ENCODE measurements around the gene GASK1A. TPM values are rescaled to one million over a fixed set of nuclear protein-coding genes. Genes with fewer than 3 reads are reported as not detected.
"Not testable (repeated sequence)": the region's sequence is repeated elsewhere in the genome, so short reads cannot be mapped to it uniquely, and the experiment has no call there.

Gene GASK1A
- total and polyA plus RNA-seq, 11 donors: 0.19 to 2.5 (median 0.51) TPM

DNA sequence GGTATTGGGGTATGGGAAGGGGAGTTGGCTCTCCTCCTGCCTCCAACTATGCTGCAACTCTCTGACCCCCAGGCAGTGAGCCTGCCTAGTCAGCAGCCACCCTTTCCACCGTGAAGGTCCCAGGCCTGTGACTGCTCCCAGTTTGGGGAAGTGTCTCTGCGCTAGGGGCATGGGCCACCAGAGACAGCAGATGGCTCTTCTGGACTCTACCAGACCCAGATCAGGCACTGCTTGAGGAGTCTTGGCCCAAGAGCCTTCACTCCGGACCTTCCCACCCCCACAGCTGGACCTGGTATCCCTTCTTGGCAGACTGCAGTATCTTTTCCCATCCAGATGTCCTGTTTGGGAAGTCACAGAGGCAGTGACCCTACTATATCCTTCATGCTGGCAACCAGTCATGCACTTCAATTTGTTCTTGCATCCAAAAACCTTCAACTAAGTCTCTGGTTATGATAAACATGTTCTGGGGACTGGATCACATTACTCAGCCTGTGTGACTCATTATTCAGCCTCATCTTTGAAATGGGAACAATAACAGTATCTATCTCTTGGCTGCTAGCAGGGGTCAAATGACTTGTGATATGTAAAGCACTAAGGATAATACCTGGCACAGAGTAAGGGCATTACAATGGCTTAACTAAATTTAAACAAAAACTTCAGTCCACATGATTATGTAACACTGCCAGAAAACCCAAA is 64.1 kb downstream of the GASK1A start:
- H3K4me1 ChIP-seq: peaks cover 0 to 6% (median 0%) of the 10 kb centered on the region in 12 donors
- H3K27ac ChIP-seq: no peak overlapping the region
- H3K9me3 ChIP-seq: peaks cover 0 to 30% (median 11%) of the 10 kb centered on the region in 12 donors
- no peak overlapping the region for H3K4me3 ChIP-seq
- no peaks in the 10 kb centered on the region for H3K36me3 ChIP-seq
- no peak for TF ChIP-seq CTCF (IDR thresholded peaks at IDR 0.05)
- TF ChIP-seq POLR2A (IDR thresholded peaks at IDR 0.05): no peak
- H3K27me3 ChIP-seq: no peaks in the 10 kb centered on the region
- intact Hi-C loops (cut with DNase I): no loop called here
- WGBS, 4 donors: 78 to 88% (median 82%) methylated on average over 1 to 3 of the region's 3 CpGs
- DNase-seq (peak in 1 of 5 donors; percentile 42), ATAC-seq (peak in 2 of 4 donors; percentile 26 to 41)

GRCh38 chr3:43043793-43044192 is 64.7 kb downstream of the GASK1A start:
- no peak for ATAC-seq
- Histone ChIP-seq H3K27me3 (no peaks in the 10 kb centered on the region), H3K4me1 (peaks cover 0 to 6% (median 0%) of the 10 kb centered on the region in 12 donors), H3K9me3 (peaks cover 0 to 36% (median 11%) of the 10 kb centered on the region in 12 donors), H3K27ac (no peak overlapping the region), H3K4me3 (no peak overlapping the region), H3K36me3 (no peaks in the 10 kb centered on the region)
- no peak for DNase-seq
- no peak for TF ChIP-seq CTCF (IDR thresholded peaks at IDR 0.05)
- TF ChIP-seq POLR2A (IDR thresholded peaks at IDR 0.05): no peak
- 81 to 94% (median 90%) methylated on average over 2 of the region's 2 CpGs for WGBS, 4 donors
- intact Hi-C loops (cut with DNase I): no loop called here

GRCh38 chr3:43045079-43045478 is 66.0 kb downstream of the GASK1A start:
- H3K4me1 ChIP-seq; H3K36me3 ChIP-seq; intact Hi-C loops (cut with DNase I); ATAC-seq; H3K27ac ChIP-seq; DNase-seq; H3K4me3 ChIP-seq; H3K27me3 ChIP-seq: not testable (repeated sequence)
- peaks cover 0 to 49% (median 20%) of the 10 kb centered on the region in 12 donors for H3K9me3 ChIP-seq

DNA sequence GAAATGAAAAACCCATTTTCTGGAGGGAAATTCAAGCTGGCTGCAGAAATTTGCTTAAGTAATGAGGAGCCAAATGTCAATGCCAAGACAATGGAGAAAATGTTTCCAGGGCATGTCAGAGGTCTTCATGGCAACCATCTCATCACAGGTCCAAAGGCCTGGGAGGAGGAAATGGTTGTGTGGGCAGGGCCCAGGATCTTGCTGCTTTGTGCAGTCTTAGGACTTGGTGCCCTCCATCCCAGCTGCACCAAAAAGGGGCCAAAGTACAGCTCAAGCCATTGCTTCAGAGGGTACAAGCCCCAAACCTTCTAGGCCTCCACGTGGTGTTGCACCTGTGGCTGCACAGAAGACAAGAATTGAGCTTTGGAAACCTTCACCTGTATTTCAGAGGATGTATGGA is 67.5 kb downstream of the GASK1A start:
- H3K27ac ChIP-seq: no peak overlapping the region
- no peaks in the 10 kb centered on the region for H3K27me3 ChIP-seq
- peaks cover 0 to 6% (median 0%) of the 10 kb centered on the region in 12 donors for H3K4me1 ChIP-seq
- intact Hi-C loops (cut with DNase I): no loop called here
- peaks cover 0 to 64% (median 30%) of the 10 kb centered on the region in 12 donors for H3K9me3 ChIP-seq
- H3K4me3 ChIP-seq: no peak overlapping the region
- ATAC-seq: no peak
- 32 to 56% (median 44%) methylated on average over 1 of the region's 1 CpG for WGBS, 4 donors
- TF ChIP-seq POLR2A (IDR thresholded peaks at IDR 0.05): no peak
- H3K36me3 ChIP-seq: no peaks in the 10 kb centered on the region
- no peak for DNase-seq

DNA sequence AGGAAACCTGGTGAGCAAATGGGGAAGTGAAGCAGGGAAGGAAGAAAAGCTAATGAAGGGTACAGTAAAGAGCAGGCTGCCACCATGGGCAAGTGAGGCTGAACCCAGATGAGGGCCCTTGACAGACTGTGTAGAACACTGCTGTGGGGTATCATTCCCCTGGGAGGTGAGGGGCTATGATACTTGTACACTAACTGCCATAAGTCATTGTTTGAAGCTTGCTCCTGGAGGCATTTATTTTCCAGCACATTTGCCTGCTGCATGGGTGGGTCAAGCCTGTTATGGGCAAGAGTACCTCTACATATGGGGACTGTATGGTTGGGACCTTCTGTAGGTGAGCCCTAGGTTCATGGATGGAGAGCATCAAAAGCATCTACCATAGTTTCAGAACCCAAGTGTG is 69.4 kb downstream of the GASK1A start:
- intact Hi-C loops (cut with DNase I): no loop called here
- DNase-seq (no peak), ATAC-seq (no peak)
- Histone ChIP-seq H3K4me3 (no peak overlapping the region), H3K36me3 (no peaks in the 10 kb centered on the region), H3K27me3 (no peaks in the 10 kb centered on the region), H3K4me1 (no peaks in the 10 kb centered on the region), H3K27ac (no peak overlapping the region), H3K9me3 (peaks cover 0 to 66% (median 30%) of the 10 kb centered on the region in 12 donors)
- no peak for TF ChIP-seq POLR2A (IDR thresholded peaks at IDR 0.05)
- TF ChIP-seq CTCF (IDR thresholded peaks at IDR 0.05): no peak

Measured in heart left ventricle (tissue), 16 donors.